Measurements from ENCODE around the gene BHLHA15.
"Not testable (repeated sequence)": the region's sequence is repeated elsewhere in the genome, so short reads cannot be mapped to it uniquely, and the experiment has no call there.

The BHLHA15 gene

GRCh38 chr7:98215561-98216495 is 4.6 kb downstream of the BHLHA15 start:
- TF ChIP-seq, protein P1, sequence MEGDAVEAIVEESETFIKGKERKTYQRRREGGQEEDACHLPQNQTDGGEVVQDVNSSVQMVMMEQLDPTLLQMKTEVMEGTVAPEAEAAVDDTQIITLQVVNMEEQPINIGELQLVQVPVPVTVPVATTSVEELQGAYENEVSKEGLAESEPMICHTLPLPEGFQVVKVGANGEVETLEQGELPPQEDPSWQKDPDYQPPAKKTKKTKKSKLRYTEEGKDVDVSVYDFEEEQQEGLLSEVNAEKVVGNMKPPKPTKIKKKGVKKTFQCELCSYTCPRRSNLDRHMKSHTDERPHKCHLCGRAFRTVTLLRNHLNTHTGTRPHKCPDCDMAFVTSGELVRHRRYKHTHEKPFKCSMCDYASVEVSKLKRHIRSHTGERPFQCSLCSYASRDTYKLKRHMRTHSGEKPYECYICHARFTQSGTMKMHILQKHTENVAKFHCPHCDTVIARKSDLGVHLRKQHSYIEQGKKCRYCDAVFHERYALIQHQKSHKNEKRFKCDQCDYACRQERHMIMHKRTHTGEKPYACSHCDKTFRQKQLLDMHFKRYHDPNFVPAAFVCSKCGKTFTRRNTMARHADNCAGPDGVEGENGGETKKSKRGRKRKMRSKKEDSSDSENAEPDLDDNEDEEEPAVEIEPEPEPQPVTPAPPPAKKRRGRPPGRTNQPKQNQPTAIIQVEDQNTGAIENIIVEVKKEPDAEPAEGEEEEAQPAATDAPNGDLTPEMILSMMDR (conservative IDR thresholded peaks at IDR 0.05; ENCODE audit: low read depth, low read length) = no peak
- DNase-seq (ENCODE audit: low read depth) = no peak
- no peak overlapping the region for H3K4me3 ChIP-seq (ENCODE audit: low read length)

DNA sequence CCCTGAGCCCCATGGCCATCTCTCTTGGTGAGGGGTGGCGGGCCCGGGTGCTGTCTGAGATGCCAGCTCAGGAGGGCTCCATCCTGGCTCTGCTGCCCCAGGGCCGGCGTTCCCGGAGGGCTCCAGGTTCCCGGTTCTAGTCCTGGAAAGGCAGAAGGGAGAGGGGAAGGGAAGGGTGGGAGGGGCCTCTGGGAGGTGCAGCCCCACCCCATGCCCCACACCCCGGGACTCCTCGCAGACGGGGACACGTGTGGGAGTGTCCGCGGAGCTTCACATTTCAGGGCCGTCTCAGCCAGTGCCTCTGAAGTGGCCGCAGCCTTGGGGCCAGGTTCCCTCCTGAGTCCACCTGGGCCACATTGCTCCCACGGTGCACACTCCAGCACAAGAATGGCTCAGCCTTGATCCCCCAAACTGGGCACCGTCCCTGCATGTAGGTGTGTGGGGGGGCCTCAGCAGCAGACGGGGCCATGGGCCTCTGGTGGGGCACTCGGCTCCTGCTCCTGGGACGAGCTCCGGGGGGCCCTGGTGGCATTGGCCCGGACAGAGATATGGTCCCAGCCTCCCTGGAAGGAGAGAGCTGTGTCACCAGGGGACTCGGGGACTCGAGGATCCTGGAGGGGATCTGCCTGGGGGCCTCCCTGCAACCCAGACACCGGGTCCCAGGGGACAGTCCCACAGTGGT is 5.8 kb downstream of the BHLHA15 start:
- no peak overlapping the region for H3K4me3 ChIP-seq (ENCODE audit: low read length)
- TF ChIP-seq, protein P1 (conservative IDR thresholded peaks at IDR 0.05; ENCODE audit: low read depth, low read length) = no peak
- DNase-seq (ENCODE audit: low read depth) = no peak

- DNase-seq (ENCODE audit: low read depth) = no peak
- H3K4me3 ChIP-seq (ENCODE audit: low read length) = peak overlapping the region; percentile 6
- TF ChIP-seq, protein P1 (conservative IDR thresholded peaks at IDR 0.05; ENCODE audit: low read depth, low read length) = no peak
Observed at GRCh38 chr7:98217623-98218582, 6.7 kb downstream of the BHLHA15 start.

- not testable (repeated sequence) for H3K4me3 ChIP-seq (ENCODE audit: low read length); DNase-seq (ENCODE audit: low read depth)
Observed at GRCh38 chr7:98219382-98219781, 8.1 kb downstream of the BHLHA15 start.

GRCh38 chr7:98221611-98222532 is 10.6 kb downstream of the BHLHA15 start:
- TF ChIP-seq, protein P1 (conservative IDR thresholded peaks at IDR 0.05; ENCODE audit: low read depth, low read length) = no peak
- H3K4me3 ChIP-seq (ENCODE audit: low read length) = no peak overlapping the region
- no peak for DNase-seq (ENCODE audit: low read depth)

GRCh38 chr7:98222533-98223195 is 11.4 kb downstream of the BHLHA15 start:
- no peak for DNase-seq (ENCODE audit: low read depth)
- H3K4me3 ChIP-seq (ENCODE audit: low read length) = no peak overlapping the region
- TF ChIP-seq, protein P1 (conservative IDR thresholded peaks at IDR 0.05; ENCODE audit: low read depth, low read length) = no peak

All from retinal pigment epithelial cell (primary cell).